Fibroblast of mammary gland (primary cell): ENCODE measurements around the gene OR52A5.
"Not testable (repeated sequence)": the region's sequence is repeated elsewhere in the genome, so short reads cannot be mapped to it uniquely, and the experiment has no call there.

Experiments used
- DNase-seq: peaks from one replicate; pipeline ENCODE4 v3.0.0-alpha.2; 2010; ENCODE audit warnings: low read depth
- H3K4me3 ChIP-seq: 2 replicates; pipeline ENCODE4 v1.5.1; 2011; ENCODE audit warnings: low read depth, mild to moderate bottlenecking, low read length, moderate library complexity; ENCODE audit not compliant: control insufficient read depth
- CTCF ChIP-seq: conservative IDR thresholded peaks from 2 replicates; pipeline ENCODE4 v1.5.1; 2011; ENCODE audit warnings: low read depth, low read length, inconsistent platforms; ENCODE audit not compliant: control insufficient read depth, insufficient read depth

Gene OR52A5

GRCh38 chr11:5137996-5138395, at the start of gene OR52A5:
Gene OR52A5 (minus strand): TSS chr11:5138356. CDS start chr11:5132642, 5,714 bp downstream.
- no peak for TF ChIP-seq CTCF
- DNase-seq = no peak
- H3K4me3 ChIP-seq = no peak within 1 kb of the TSS

DNA sequence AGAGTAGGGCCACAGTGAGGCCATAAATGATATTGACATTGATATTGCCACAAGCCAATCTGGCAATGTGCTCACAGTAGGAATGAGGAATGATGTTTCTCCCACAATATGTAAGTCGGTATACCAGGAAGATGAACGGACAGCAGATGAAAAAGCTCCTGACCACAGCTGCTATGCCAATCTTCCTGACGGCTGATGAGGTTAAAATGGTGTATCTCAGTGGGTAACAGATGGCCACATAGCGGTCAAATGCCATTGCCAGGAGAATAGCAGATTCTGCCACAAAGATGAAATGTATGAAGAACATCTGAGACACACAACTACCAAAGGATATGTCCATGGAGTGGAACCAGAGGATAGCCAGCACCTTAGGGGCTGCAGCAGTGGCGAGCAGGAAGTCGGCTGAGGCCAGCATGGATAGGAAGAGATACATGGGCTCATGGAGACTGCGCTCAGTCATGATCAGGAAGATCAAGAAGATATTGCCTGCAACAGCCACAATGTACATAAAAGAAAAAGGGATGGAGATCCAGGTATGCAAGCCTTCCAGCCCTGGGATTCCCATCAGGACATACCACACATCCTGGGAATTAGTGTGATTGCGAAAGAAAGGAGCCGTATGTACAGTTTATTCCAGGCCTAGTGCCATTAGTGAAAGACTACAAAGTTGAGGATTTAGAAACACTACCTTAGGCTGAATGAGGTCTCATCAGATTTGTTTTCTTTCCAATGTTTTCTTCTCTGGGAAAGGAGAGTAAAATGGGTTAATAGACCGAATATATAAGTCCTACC, 40.1 kb upstream of the OR52A5 start:
- H3K4me3 ChIP-seq = no peak overlapping the region
- DNase-seq = no peak
- no peak for TF ChIP-seq CTCF

GRCh38 chr11:5174934-5175333, 36.8 kb upstream of the OR52A5 start:
- no peak for TF ChIP-seq CTCF
- H3K4me3 ChIP-seq = no peak overlapping the region
- DNase-seq = no peak

DNA sequence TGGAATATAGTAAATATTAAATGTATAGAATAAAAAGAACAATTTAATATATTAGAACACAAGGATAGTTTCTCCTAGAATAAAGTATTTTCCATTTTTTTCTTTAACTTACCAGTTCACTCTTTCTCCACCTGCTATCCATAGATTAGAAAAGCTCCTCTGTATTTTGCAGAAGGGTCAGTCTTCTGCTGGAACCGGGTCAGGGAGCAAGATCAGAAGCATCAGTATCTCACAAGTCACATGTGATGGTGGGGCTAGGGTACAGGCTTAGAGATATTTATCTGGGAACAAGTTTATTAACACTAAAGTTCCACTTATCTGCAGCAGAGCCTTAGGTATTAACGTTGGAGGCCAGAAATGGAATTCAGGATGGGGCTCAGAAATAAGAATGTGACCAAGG, 33.7 kb upstream of the OR52A5 start:
- TF ChIP-seq CTCF = no peak
- no peak for DNase-seq
- H3K4me3 ChIP-seq = no peak overlapping the region

DNA sequence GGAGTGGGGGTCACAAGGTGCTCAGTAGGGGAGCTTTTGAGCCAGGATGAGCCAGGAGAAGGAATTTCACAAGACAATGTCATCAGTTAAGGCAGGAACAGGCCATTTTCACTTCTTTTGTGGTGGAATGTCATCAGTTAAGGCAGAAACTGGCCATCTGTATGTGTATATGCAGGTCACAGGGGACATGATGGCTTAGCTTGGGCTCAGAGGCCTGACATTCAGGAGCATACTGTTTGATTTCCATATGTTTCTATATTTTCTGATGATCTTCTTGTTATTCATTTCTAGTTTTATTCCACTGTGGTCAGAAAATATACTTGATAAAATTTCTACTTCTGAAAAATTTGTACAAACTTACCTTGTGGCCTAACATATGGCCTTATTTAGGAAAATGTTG, 27.7 kb upstream of the OR52A5 start:
- not testable (repeated sequence) for H3K4me3 ChIP-seq, DNase-seq

DNA sequence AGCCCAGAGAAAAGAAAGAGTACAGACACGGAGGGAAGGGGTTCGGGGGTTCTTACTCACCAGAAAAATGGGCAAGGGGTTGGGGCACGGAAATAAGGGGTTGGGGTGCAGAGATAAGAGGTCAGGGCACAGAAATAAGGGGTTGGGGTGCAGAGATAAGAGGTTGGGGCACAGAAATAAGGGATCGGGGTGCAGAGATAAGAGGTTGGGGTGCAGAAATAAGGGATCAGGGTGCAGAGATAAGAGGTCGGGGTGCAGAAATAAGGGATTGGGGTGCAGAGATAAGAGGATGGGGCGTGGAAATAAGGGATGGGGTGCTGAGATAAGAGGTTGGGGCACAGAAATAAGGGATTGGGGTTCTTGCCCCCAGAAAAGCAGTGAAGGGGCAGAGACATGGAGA, 26.7 kb upstream of the OR52A5 start:
- DNase-seq = not testable (repeated sequence)

GRCh38 chr11:5161045-5161444, 22.9 kb upstream of the OR52A5 start:
- not testable (repeated sequence) for DNase-seq, H3K4me3 ChIP-seq

More for the DNA sequence above, 26.7 kb upstream of the OR52A5 start:
- not testable (repeated sequence) for H3K4me3 ChIP-seq

DNA sequence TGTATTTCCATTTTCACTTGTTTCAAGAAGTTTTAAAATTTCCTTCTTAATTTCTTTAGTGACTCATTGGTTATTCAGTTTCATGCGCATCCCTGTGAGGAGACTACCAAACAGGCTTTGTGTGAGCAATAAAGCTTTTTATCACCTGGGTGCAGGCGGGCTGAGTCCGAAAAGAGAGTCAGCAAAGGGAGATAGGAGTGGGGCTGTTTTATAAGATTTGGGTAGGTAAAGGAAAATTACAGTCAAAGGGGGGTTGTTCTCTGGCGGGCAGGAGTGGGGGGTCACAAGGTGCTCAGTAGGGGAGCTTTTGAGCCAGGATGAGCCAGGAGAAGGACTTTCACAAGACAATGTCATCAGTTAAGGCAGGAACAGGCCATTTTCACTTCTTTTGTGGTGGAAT, 22.1 kb upstream of the OR52A5 start:
- not testable (repeated sequence) for H3K4me3 ChIP-seq, DNase-seq

DNA sequence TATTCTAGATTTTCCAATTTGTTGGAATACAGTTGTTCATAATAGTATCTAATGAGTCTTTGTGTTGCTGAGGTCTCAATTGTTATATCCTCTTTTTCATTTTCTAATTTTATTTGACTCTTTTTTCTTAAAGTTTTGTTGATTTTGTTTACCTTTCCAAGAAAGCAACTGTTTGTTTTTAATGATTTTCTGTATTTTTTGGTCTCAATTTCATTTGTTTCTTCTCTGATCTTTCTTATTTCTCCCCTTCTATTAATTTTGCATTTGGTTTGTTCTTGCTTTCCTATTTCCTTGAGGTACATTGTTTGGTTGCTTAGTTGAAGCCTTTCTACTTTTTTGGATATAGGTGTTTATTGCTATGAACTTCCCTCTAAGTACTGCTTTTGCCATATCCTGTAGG, 21.6 kb upstream of the OR52A5 start:
- TF ChIP-seq CTCF = no peak
- DNase-seq = no peak
- H3K4me3 ChIP-seq = no peak overlapping the region
